IMR-90 (cell line): ENCODE data around the gene PRODH2. TPM values are rescaled to one million over a fixed set of nuclear protein-coding genes. Genes with fewer than 3 reads are reported as not detected.

ENCODE experiments used
- ATAC-seq: fragments of 200-7000 bp; cut with Tn5 transposase; 2 replicates; pipeline ENCODE4 v1.9.1; 2020; ENCODE audit warnings: low read depth, mild to moderate bottlenecking, moderate library complexity
- BruUV-seq: library from RNA; stranded (reverse); fragments of 400-500 nt; replicated peaks from 2 replicates; lab custom pipeline; 2021; lab: Mats Ljungman, UMichigan
- CTCF ChIA-PET: fragments of 300-600 bp; formaldehyde crosslinking; extraction: SDS; loops from one replicate; lab custom pipeline; 2021; ENCODE audit warnings: antibody characterized with exemption; lab: Yijun Ruan, JAX
- POLR2A ChIA-PET: fragments of 300-600 bp; sonication (Branson Sonifier 250); formaldehyde crosslinking; loops from one replicate; lab custom pipeline; 2022; ENCODE audit warnings: antibody characterized with exemption; ENCODE audit not compliant: unreplicated experiment; lab: Charles Lee
- DNase-seq: peaks from one replicate; pipeline ENCODE4 v3.0.0; 2013
- H2AFZ ChIP-seq: replicated peaks from 2 replicates; pipeline ENCODE3; 2013; ENCODE audit warnings: low read length, mild to moderate bottlenecking; ENCODE audit not compliant: poor library complexity
- H2AK5ac ChIP-seq: 2 replicates; pipeline ENCODE4 v1.6.1; 2013; ENCODE audit warnings: low read depth, low read length, inconsistent platforms
- H2AK9ac ChIP-seq: replicated peaks from 2 replicates; pipeline ENCODE3; 2013; ENCODE audit warnings: mild to moderate bottlenecking, low read depth, low read length, moderate library complexity; ENCODE audit not compliant: poor library complexity
- H2BK120ac ChIP-seq: 2 replicates; pipeline ENCODE4 v1.6.1; 2013; ENCODE audit warnings: low read depth, low read length, inconsistent platforms
- H2BK15ac ChIP-seq: 3 replicates; pipeline ENCODE4 v1.6.1; 2013; ENCODE audit warnings: low read depth, low read length, inconsistent platforms
- H2BK20ac ChIP-seq: 2 replicates; pipeline ENCODE4 v1.6.1; 2013; ENCODE audit warnings: low read depth, mild to moderate bottlenecking, inconsistent platforms, low read length, moderate library complexity
- H2BK5ac ChIP-seq: 2 replicates; pipeline ENCODE4 v1.6.1; 2013; ENCODE audit warnings: mild to moderate bottlenecking, low read depth, low read length, inconsistent platforms; ENCODE audit not compliant: poor library complexity, severe bottlenecking
- H3K14ac ChIP-seq: replicated peaks from 2 replicates; pipeline ENCODE4 v1.6.1; 2013; ENCODE audit warnings: low read depth, low read length, inconsistent platforms
- H3K18ac ChIP-seq: 2 replicates; pipeline ENCODE4 v1.6.1; 2013; ENCODE audit warnings: low read depth, low read length, control low read depth
- H3K23ac ChIP-seq: 2 replicates; pipeline ENCODE4 v1.6.1; 2013; ENCODE audit warnings: low read depth, low read length, inconsistent platforms
- H3K27ac ChIP-seq: 2 replicates; pipeline ENCODE4 v1.5.1; 2013; ENCODE audit warnings: mild to moderate bottlenecking, control low read depth, low read length; ENCODE audit not compliant: insufficient read depth
- H3K27me3 ChIP-seq: 2 replicates; pipeline ENCODE4 v1.6.1; 2013; ENCODE audit warnings: low read length; ENCODE audit not compliant: control insufficient read depth, insufficient read depth
- H3K36me3 ChIP-seq: 2 replicates; pipeline ENCODE4 v1.6.1; 2013; ENCODE audit warnings: low read length, mixed read lengths; ENCODE audit not compliant: control insufficient read depth, insufficient read depth
- H3K4ac ChIP-seq: 2 replicates; pipeline ENCODE4 v1.6.1; 2013; ENCODE audit warnings: low read depth, low read length, inconsistent platforms
- H3K4me1 ChIP-seq: 2 replicates; pipeline ENCODE4 v1.6.1; 2013; ENCODE audit warnings: low read length, mixed read lengths; ENCODE audit not compliant: control insufficient read depth, insufficient read depth
- H3K4me2 ChIP-seq: 2 replicates; pipeline ENCODE4 v1.6.1; 2013; ENCODE audit warnings: low read depth, mild to moderate bottlenecking, control low read depth, low read length, moderate library complexity
- H3K4me3 ChIP-seq: 2 replicates; pipeline ENCODE4 v1.5.1; 2013; ENCODE audit warnings: low read depth, mild to moderate bottlenecking, control low read depth, low read length, moderate library complexity; ENCODE audit not compliant: insufficient read depth
- H3K56ac ChIP-seq: 2 replicates; pipeline ENCODE4 v1.6.1; 2013; ENCODE audit warnings: low read length, inconsistent platforms; ENCODE audit not compliant: insufficient read depth; ENCODE audit errors: extremely low read depth
- H3K79me1 ChIP-seq, 2 experiments: 2 replicates each; pipeline ENCODE4 v1.6.1; 2013; ENCODE audit warnings: low read length in 2 of 2, inconsistent platforms in 1 of 2, low read depth in 1 of 2
- H3K9ac ChIP-seq: 2 replicates; pipeline ENCODE4 v1.6.1; 2013; ENCODE audit warnings: low read depth, low read length, control low read depth
- H3K9me1 ChIP-seq: 2 replicates; pipeline ENCODE4 v1.6.1; 2013; ENCODE audit warnings: low read length, inconsistent platforms; ENCODE audit not compliant: insufficient read depth
- H3K9me3 ChIP-seq: 2 replicates; pipeline ENCODE4 v1.6.1; 2013; ENCODE audit warnings: low read length; ENCODE audit not compliant: control insufficient read depth, insufficient read depth
- H4K20me1 ChIP-seq: 2 replicates; pipeline ENCODE4 v1.6.1; 2013; ENCODE audit warnings: low read length, inconsistent platforms; ENCODE audit not compliant: insufficient read depth
- H4K5ac ChIP-seq: 2 replicates; pipeline ENCODE4 v1.6.1; 2013; ENCODE audit warnings: mild to moderate bottlenecking, low read depth, low read length, control low read depth
- H4K8ac ChIP-seq, 2 experiments: 2 replicates each; pipeline ENCODE4 v1.6.1; 2013; ENCODE audit warnings: low read depth in 2 of 2, low read length in 2 of 2, control low read depth in 1 of 2, inconsistent platforms in 1 of 2
- H4K91ac ChIP-seq: 2 replicates; pipeline ENCODE4 v1.6.1; 2013; ENCODE audit warnings: low read depth, low read length, inconsistent platforms; ENCODE audit not compliant: insufficient read depth
- BHLHE40 ChIP-seq: fragments of 150-350 bp; IDR thresholded peaks from 2 replicates; pipeline ENCODE4 v1.6.1; 2016; ENCODE audit warnings: mild to moderate bottlenecking, low read depth, low read length
- CEBPB ChIP-seq: IDR thresholded peaks from 2 replicates; pipeline ENCODE4 v1.6.1; 2012; ENCODE audit warnings: low read depth, low read length, improper control_type of control experiment
- CHD1 ChIP-seq: IDR thresholded peaks from 2 replicates; pipeline ENCODE4 v1.6.1; 2012; ENCODE audit warnings: low read depth, low read length, improper control_type of control experiment
- CTCF ChIP-seq: conservative IDR thresholded peaks from 2 replicates; pipeline ENCODE4 v1.5.1; 2012; ENCODE audit warnings: mild to moderate bottlenecking, low read depth, low read length, improper control_type of control experiment
- FOS ChIP-seq: fragments of 150-350 bp; IDR thresholded peaks from 2 replicates; pipeline ENCODE4 v1.6.1; 2016; ENCODE audit warnings: low read depth, low read length
- MAFK ChIP-seq: IDR thresholded peaks from 2 replicates; pipeline ENCODE4 v1.6.1; 2012; ENCODE audit warnings: low read depth, low read length, improper control_type of control experiment
- MAZ ChIP-seq: IDR thresholded peaks from 2 replicates; pipeline ENCODE4 v1.6.1; 2012; ENCODE audit warnings: low read depth, mild to moderate bottlenecking, low read length, improper control_type of control experiment, moderate library complexity, borderline replicate concordance
- MXI1 ChIP-seq: IDR thresholded peaks from 2 replicates; pipeline ENCODE4 v1.6.1; 2012; ENCODE audit warnings: low read depth, mild to moderate bottlenecking, low read length, moderate library complexity, borderline replicate concordance
- NFE2L2 ChIP-seq: fragments of 150-350 bp; IDR thresholded peaks from 2 replicates; pipeline ENCODE4 v1.6.1; 2016; ENCODE audit warnings: low read depth, mild to moderate bottlenecking, low read length
- POLR2A ChIP-seq: IDR thresholded peaks from 2 replicates; pipeline ENCODE4 v1.6.1; 2012; ENCODE audit warnings: mild to moderate bottlenecking, low read depth, low read length
- RAD21 ChIP-seq: IDR thresholded peaks from 2 replicates; pipeline ENCODE4 v1.6.1; 2012; ENCODE audit warnings: low read length, improper control_type of control experiment
- RCOR1 ChIP-seq: IDR thresholded peaks from 2 replicates; pipeline ENCODE4 v1.6.1; 2012; ENCODE audit warnings: mild to moderate bottlenecking, low read length, improper control_type of control experiment; ENCODE audit not compliant: insufficient replicate concordance
- RFX5 ChIP-seq: IDR thresholded peaks from 2 replicates; pipeline ENCODE4 v1.8.0; 2012; ENCODE audit warnings: low read depth, mild to moderate bottlenecking, low read length, moderate library complexity
- SMC3 ChIP-seq: fragments of 150-350 bp; IDR thresholded peaks from 2 replicates; pipeline ENCODE4 v1.6.1; 2016; ENCODE audit warnings: low read depth, mild to moderate bottlenecking, antibody characterized with exemption, low read length, moderate library complexity
- USF2 ChIP-seq: fragments of 150-350 bp; IDR thresholded peaks from 2 replicates; pipeline ENCODE4 v1.6.1; 2017; ENCODE audit warnings: mild to moderate bottlenecking, antibody characterized with exemption, low read length, low read depth
- WGBS, 2 experiments: methylation state at CpG; one replicate each; pipeline versions ENCODE4 v1.1.5 to v1.1.7; 2013; ENCODE audit warnings: missing lambda C conversion rate in 2 of 2; ENCODE audit not compliant: insufficient read length in 1 of 2; ENCODE audit errors: extremely low coverage in 2 of 2; 5-methylcytosine and 5-hydroxymethylcytosine counted together
- dilution Hi-C: fragments of 300-500 bp; cut with HindIII; formaldehyde crosslinking; loops from one replicate; pipeline ENCODE4 v1.14.3; 2018; ENCODE audit warnings: low sequenced_read_pairs; ENCODE audit not compliant: unreplicated experiment
- in situ Hi-C: fragments of 300-500 bp; cut with MboI; formaldehyde crosslinking; loops from 3 replicates; pipeline ENCODE4 v1.14.3; 2019; ENCODE audit warnings: low sequenced_read_pairs, inconsistent platforms, mixed read lengths
- intact Hi-C: fragments of 100-400 bp; cut with micrococcal nuclease; formaldehyde crosslinking; loops from 2 replicates; pipeline ENCODE4 v1.10.0; 2022
- polyA plus RNA-seq, 3 experiments: library from polyadenylated mRNA; depleted of rRNA; stranded (reverse); fragments of >200 nt; gene quantifications; 2 replicates each; pipeline ENCODE4 v1.2.3, GENCODE V29; 2012; ENCODE audit warnings: low replicate concordance in 1 of 3
- total RNA-seq: library from RNA; depleted of rRNA; stranded (reverse); fragments of >200 nt; gene quantifications from 2 replicates; pipeline ENCODE4 v1.2.3, GENCODE V29; 2012
- TF ChIP-seq, protein P1 (sequence below): fragments of 150-350 bp; IDR thresholded peaks from 2 replicates; pipeline ENCODE4 v1.6.1; 2016; ENCODE audit warnings: low read depth, mild to moderate bottlenecking, low read length, moderate library complexity, borderline replicate concordance

The PRODH2 gene
- total and polyA plus RNA-seq, 2 of the 4 experiments (the other 2 are of a cell fraction): not detected

DNA sequence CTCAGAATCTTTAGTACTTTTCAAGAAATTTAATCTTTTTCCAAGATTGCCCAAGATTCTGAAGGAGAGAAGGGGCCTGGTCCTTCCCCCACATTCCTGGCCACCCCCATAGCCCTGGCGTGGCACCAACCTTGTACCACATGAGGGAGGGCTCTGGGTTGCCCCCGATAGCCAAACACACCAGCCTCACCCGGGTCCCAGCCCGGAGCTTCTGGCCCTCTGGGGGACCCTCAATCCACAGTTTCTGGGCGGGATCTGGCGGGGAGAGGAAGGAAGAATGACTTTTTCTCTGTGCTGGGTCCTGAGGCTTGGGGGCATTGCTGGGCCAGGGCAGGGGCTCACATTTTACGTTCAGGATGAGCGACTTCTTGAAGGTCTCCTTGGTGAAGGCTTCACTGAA lies 35.3 kb upstream of the PRODH2 start:
- no peak for TF ChIP-seq POLR2A
- no peak for TF ChIP-seq CEBPB
- no peak for TF ChIP-seq USF2
- TF ChIP-seq RCOR1: no peak
- TF ChIP-seq MAZ: no peak
- no peak for TF ChIP-seq MAFK
- TF ChIP-seq RAD21: no peak
- no peak for TF ChIP-seq BHLHE40
- TF ChIP-seq RFX5: no peak
- no peak for TF ChIP-seq NFE2L2
- no peak for TF ChIP-seq CTCF
- TF ChIP-seq, protein P1, sequence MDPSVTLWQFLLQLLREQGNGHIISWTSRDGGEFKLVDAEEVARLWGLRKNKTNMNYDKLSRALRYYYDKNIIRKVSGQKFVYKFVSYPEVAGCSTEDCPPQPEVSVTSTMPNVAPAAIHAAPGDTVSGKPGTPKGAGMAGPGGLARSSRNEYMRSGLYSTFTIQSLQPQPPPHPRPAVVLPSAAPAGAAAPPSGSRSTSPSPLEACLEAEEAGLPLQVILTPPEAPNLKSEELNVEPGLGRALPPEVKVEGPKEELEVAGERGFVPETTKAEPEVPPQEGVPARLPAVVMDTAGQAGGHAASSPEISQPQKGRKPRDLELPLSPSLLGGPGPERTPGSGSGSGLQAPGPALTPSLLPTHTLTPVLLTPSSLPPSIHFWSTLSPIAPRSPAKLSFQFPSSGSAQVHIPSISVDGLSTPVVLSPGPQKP: no peak
- no peak for TF ChIP-seq CHD1
- TF ChIP-seq SMC3: no peak
- TF ChIP-seq FOS: no peak
- TF ChIP-seq MXI1: no peak
- ATAC-seq (no peak), DNase-seq (no peak)
- Histone ChIP-seq H2AK9ac (no peak overlapping the region), H2BK5ac (no peak overlapping the region), H2BK15ac (no peak overlapping the region), H3K9me3 (peaks cover 7% of the 10 kb centered on the region; the same call in 1 of the 2 replicates), H2BK120ac (no peak overlapping the region), H2AFZ (no peak overlapping the region), H2AK5ac (no peak overlapping the region), H3K18ac (no peak overlapping the region), H3K23ac (no peak overlapping the region), H3K79me1 (no peaks in the 10 kb centered on the region), H3K4me1 (peaks cover 4% of the 10 kb centered on the region; the same call in 1 of the 2 replicates), H3K4ac (no peak overlapping the region), H4K91ac (no peak overlapping the region), H3K56ac (no peak overlapping the region), H3K36me3 (no peaks in the 10 kb centered on the region), H3K9me1 (no peaks in the 10 kb centered on the region), H3K27me3 (peaks cover 75% of the 10 kb centered on the region), H3K27ac (no peak overlapping the region), H3K4me2 (no peak overlapping the region), H4K20me1 (no peaks in the 10 kb centered on the region), H3K14ac (no peak overlapping the region), H2BK20ac (no peak overlapping the region), H4K5ac (no peak overlapping the region), H4K8ac (no peak overlapping the region), H3K4me3 (no peak overlapping the region), H3K9ac (no peak overlapping the region)
- intact Hi-C loops (no loop called here), in situ Hi-C loops (no loop called here), dilution Hi-C loops (no loop called here)
- WGBS, 2 experiments: 47% methylated on average over 2 of the region's 8 CpGs; no CpG with 5 or more reads in 1 of the 2 experiments
- CTCF ChIA-PET: interaction anchor here (0.6 kb wide), 1 partner anchor 12 kb away, joined by 3 read pairs; no protein-coding TSS in a partner anchor
- POLR2A ChIA-PET: no interaction called here
- no TSS peak for BruUV-seq
